OCI-LY7 (cell line): Measurements from ENCODE around the gene SLC5A10. TPM values are rescaled to one million over a fixed set of nuclear protein-coding genes. Genes with fewer than 3 reads are reported as not detected.

Experiments
- BruUV-seq: library from RNA; stranded (reverse); fragments of 400-500 nt; replicated peaks from 2 replicates; lab custom pipeline; 2021; lab: Mats Ljungman, UMichigan
- CTCF ChIA-PET: fragments of 300-600 bp; sonication (Branson Sonifier 250); formaldehyde crosslinking; loops from one replicate; lab custom pipeline; 2022; ENCODE audit warnings: antibody characterized with exemption; ENCODE audit not compliant: unreplicated experiment; lab: Charles Lee
- POLR2A ChIA-PET: fragments of 300-600 bp; sonication (Branson Sonifier 250); formaldehyde crosslinking; loops from one replicate; lab custom pipeline; 2022; ENCODE audit warnings: antibody characterized with exemption; lab: Charles Lee
- DNase-seq: peaks from one replicate; pipeline ENCODE4 v3.0.0-alpha.2; 2015; ENCODE audit warnings: low spot score
- H2AFZ ChIP-seq: fragments of 200-600 bp; sonication (generic), shearing (Covaris generic); 2 replicates; pipeline ENCODE4 v1.6.1; 2014; ENCODE audit warnings: mild to moderate bottlenecking, antibody characterized with exemption, low read length, moderate library complexity
- H3K27ac ChIP-seq: fragments of 200-600 bp; sonication (generic); 2 replicates; pipeline ENCODE4 v1.5.1; 2014; ENCODE audit warnings: mixed run types, low read depth, mild to moderate bottlenecking, moderate library complexity, low read length, inconsistent platforms; ENCODE audit not compliant: poor library complexity, severe bottlenecking
- H3K36me3 ChIP-seq: fragments of 200-600 bp; sonication (generic); 2 replicates; pipeline ENCODE4 v1.6.1; 2014; ENCODE audit warnings: mild to moderate bottlenecking, antibody characterized with exemption, low read length, moderate library complexity, mixed read lengths; ENCODE audit not compliant: insufficient read depth
- H3K4me1 ChIP-seq: fragments of 200-600 bp; sonication (generic); 2 replicates; pipeline ENCODE4 v1.5.1; 2014; ENCODE audit warnings: mild to moderate bottlenecking, low read length; ENCODE audit not compliant: insufficient read depth, poor library complexity, severe bottlenecking
- H3K4me2 ChIP-seq: fragments of 200-600 bp; sonication (generic); 2 replicates; pipeline ENCODE4 v1.6.1; 2014; ENCODE audit warnings: mild to moderate bottlenecking, low read length
- H3K4me3 ChIP-seq: fragments of 200-600 bp; sonication (generic); 2 replicates; pipeline ENCODE4 v1.5.1; 2014; ENCODE audit warnings: mild to moderate bottlenecking, low read depth, low read length; ENCODE audit not compliant: poor library complexity, severe bottlenecking
- H3K79me2 ChIP-seq: fragments of 200-600 bp; sonication (generic); 2 replicates; pipeline ENCODE4 v1.6.1; 2016; ENCODE audit warnings: low read depth, mild to moderate bottlenecking, low read length, moderate library complexity, mixed read lengths; ENCODE audit not compliant: insufficient read depth
- H3K9me2 ChIP-seq: fragments of 200-600 bp; sonication (generic); 2 replicates; pipeline ENCODE4 v1.6.1; 2016; ENCODE audit warnings: mild to moderate bottlenecking, low read length, mixed read lengths; ENCODE audit not compliant: insufficient read depth
- H3K9me3 ChIP-seq: fragments of 200-600 bp; sonication (generic); 2 replicates; pipeline ENCODE4 v1.6.1; 2014; ENCODE audit warnings: mild to moderate bottlenecking, mixed run types, low read length, mixed read lengths
- H4K20me1 ChIP-seq: fragments of 200-600 bp; sonication (generic); 2 replicates; pipeline ENCODE4 v1.6.1; 2014; ENCODE audit warnings: mild to moderate bottlenecking, antibody characterized with exemption, low read length, moderate library complexity, mixed read lengths; ENCODE audit not compliant: insufficient read depth
- CTCF ChIP-seq: fragments of 200-600 bp; sonication (generic); conservative IDR thresholded peaks from 2 replicates; pipeline ENCODE4 v1.5.1; 2014; ENCODE audit warnings: mild to moderate bottlenecking, antibody characterized with exemption, low read length, moderate library complexity, mixed read lengths
- EZH2phosphoT487 ChIP-seq: fragments of 200-600 bp; sonication (generic); IDR thresholded peaks from 2 replicates; pipeline ENCODE4 v1.6.1; 2018; ENCODE audit warnings: low read depth, borderline replicate concordance, mild to moderate bottlenecking, mixed run types, antibody characterized with exemption, low read length, moderate library complexity, mixed read lengths
- intact Hi-C: fragments of 100-400 bp; cut with micrococcal nuclease; formaldehyde crosslinking; loops from one replicate; pipeline ENCODE4 v1.10.0; 2022; ENCODE audit not compliant: unreplicated experiment
- total RNA-seq, 2 experiments: library from RNA; depleted of rRNA in 1 of 2; stranded (reverse); fragments of >200 nt in 1 of 2; shearing (Covaris generic) in 1 of 2; gene quantifications; 2 replicates each; pipeline ENCODE4 v1.2.3, GENCODE V29; 2014 to 2022

Gene SLC5A10
- total RNA-seq, 2 experiments from 2014 or later: not detected

DNA sequence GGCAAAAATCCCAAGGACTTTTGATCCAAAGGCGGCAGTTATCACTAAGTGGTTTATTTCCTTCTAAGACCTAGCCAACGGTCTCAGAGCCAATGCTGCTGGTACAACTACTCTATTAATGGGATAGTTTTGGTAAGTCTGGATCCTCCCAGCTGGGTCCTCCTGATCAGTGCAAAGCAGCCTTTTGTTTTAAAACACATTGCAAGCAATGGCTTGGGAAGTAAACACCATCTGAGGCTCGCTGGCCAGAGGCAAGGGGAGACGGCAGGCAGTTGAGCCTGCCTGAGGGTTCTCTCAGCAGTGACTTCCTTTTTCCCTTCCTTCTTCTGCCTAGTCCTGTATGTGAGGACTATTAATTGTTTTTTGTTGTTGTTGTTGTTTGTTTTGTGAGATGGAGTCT, 1.6 kb upstream of the SLC5A10 start:
- no peak for TF ChIP-seq EZH2phosphoT487
- no peak for TF ChIP-seq CTCF
- no peak for DNase-seq
- CTCF ChIA-PET: interaction anchor here (0.7 kb wide), 1 partner anchor 8 kb away, joined by 3 read pairs; no protein-coding TSS in a partner anchor
- H3K4me1 ChIP-seq: peaks cover under 1% of the 10 kb centered on the region
- H3K4me3 ChIP-seq: no peak overlapping the region
- no peak overlapping the region for H3K4me2 ChIP-seq
- POLR2A ChIA-PET: interaction anchor here (0.5 to 1.2 kb wide), 2 partner anchors 12 to 23 kb away, joined by 3 read pairs; no protein-coding TSS in a partner anchor
- intact Hi-C loops: no loop called here
- H3K9me2 ChIP-seq: no peaks in the 10 kb centered on the region
- H3K27ac ChIP-seq: no peak overlapping the region
- no peaks in the 10 kb centered on the region for H4K20me1 ChIP-seq
- no peak overlapping the region for H2AFZ ChIP-seq
- BruUV-seq: no TSS peak
- H3K36me3 ChIP-seq: no peaks in the 10 kb centered on the region
- no peaks in the 10 kb centered on the region for H3K79me2 ChIP-seq
- H3K9me3 ChIP-seq: no peaks in the 10 kb centered on the region

DNA sequence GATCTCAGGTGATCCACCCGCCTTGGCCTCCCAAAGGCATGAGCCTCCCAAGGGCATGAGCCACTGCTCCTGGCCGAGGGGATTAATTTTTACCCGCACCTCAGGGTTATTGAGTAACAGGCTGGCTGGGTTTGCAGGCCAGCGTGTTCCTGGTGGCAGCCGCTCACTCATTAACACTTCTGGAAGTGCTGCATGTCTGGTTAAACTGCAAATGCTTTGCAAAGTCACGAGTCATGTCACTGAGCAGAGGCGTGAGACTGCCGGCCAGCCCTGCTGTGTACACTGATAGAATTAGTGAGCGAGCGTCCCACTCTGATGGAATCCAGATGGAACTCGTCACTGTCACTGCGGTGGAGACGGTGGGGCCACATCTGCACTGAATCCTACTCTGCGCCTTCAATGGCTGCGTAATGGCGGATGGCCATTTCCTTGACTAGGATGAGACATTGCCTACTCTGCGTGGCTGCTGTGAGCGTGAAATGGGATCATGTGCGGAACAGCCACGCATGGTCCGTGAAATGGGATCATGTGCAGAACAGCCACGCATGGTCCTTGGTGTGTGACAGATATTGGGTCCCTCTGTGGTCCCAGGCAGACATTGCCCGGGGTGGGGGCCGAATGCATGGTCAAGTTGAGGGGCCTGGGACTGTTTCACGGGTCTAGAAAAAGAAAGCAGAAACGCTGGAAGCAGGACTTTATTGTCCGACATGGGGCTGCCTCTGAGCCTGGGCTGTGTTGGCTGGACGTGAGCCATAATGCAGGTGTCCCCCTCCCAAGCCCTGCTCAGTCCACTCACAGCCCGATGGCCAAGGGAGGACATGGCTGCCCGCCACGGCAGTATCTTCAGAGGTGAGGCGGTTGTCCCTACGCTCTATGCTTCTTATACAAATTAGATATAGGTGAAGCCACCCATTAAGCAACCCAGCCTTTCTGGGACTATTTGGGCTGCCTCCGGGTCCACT, 740 bp upstream of the SLC5A10 start:
- CTCF ChIA-PET: no interaction called here

More for the DNA sequence above, 740 bp upstream of the SLC5A10 start:
- no TSS peak for BruUV-seq
- no peak overlapping the region for H3K4me2 ChIP-seq
- no peaks in the 10 kb centered on the region for H3K36me3 ChIP-seq
- no peaks in the 10 kb centered on the region for H3K4me1 ChIP-seq
- no peak for DNase-seq
- TF ChIP-seq CTCF (no peak), EZH2phosphoT487 (no peak)
- H3K79me2 ChIP-seq: no peaks in the 10 kb centered on the region
- H3K4me3 ChIP-seq: no peak overlapping the region
- H4K20me1 ChIP-seq: no peaks in the 10 kb centered on the region
- H3K9me2 ChIP-seq: no peaks in the 10 kb centered on the region
- POLR2A ChIA-PET: no interaction called here
- H2AFZ ChIP-seq: no peak overlapping the region
- intact Hi-C loops: no loop called here
- no peak overlapping the region for H3K27ac ChIP-seq
- no peaks in the 10 kb centered on the region for H3K9me3 ChIP-seq
